GM10248 (cell line): ENCODE measurements around the gene YPEL1.
"Not testable (repeated sequence)": the region's sequence is repeated elsewhere in the genome, so short reads cannot be mapped to it uniquely, and the experiment has no call there.

Experiments
- CTCF ChIA-PET: fragments of 300-600 bp; sonication (Branson Sonifier 250); formaldehyde crosslinking; extraction: SDS; loops from one replicate; lab custom pipeline; 2021; ENCODE audit warnings: antibody characterized with exemption; lab: Yijun Ruan, JAX
- POLR2A ChIA-PET: fragments of 350-650 bp; sonication (Branson Sonifier 250); formaldehyde crosslinking; extraction: SDS; loops from one replicate; lab custom pipeline; 2020; ENCODE audit warnings: antibody characterized with exemption; lab: Yijun Ruan, JAX
- DNase-seq: peaks from one replicate; pipeline ENCODE4 v3.0.0; 2012; ENCODE audit errors: extremely low spot score
- CTCF ChIP-seq: IDR thresholded peaks from 2 replicates; pipeline ENCODE4 v1.5.1; 2012; ENCODE audit warnings: mild to moderate bottlenecking, low read depth; ENCODE audit errors: extremely low read depth, missing control alignments, control extremely low read depth

Gene YPEL1

GRCh38 chr22:21725956-21726649, 9.5 kb downstream of the YPEL1 start:
- DNase-seq = no peak
- CTCF ChIA-PET = interaction anchor here (0.9 to 2.1 kb wide), 3 partner anchors 13 to 15 kb away, joined by 3 to 8 read pairs (median 5); no protein-coding TSS in a partner anchor
- TF ChIP-seq CTCF = no peak
- POLR2A ChIA-PET = no interaction called here

- CTCF ChIA-PET = interaction anchor here (1.5 to 2.1 kb wide), 2 partner anchors 12 to 213 kb away, joined by 5 to 8 read pairs; no protein-coding TSS in a partner anchor
- not testable (repeated sequence) for DNase-seq
- POLR2A ChIA-PET = interaction anchor here (0.7 kb wide), 1 partner anchor 34 kb away, joined by 4 read pairs; no protein-coding TSS in a partner anchor
Observed at GRCh38 chr22:21724496-21724895, 11.1 kb downstream of the YPEL1 start.

- DNase-seq, CTCF ChIA-PET: not testable (repeated sequence)
- POLR2A ChIA-PET = interaction anchor here (0.6 kb wide), 1 partner anchor 41 kb away, joined by 4 read pairs; no protein-coding TSS in a partner anchor
Observed at GRCh38 chr22:21721195-21721852, 14.3 kb downstream of the YPEL1 start.

- not testable (repeated sequence) for DNase-seq
- ChIA-PET POLR2A (interaction anchor here (0.6 kb wide), 1 partner anchor 42 kb away, joined by 4 read pairs; no protein-coding TSS in a partner anchor), CTCF (interaction anchor here (2.1 kb wide), 1 partner anchor 9 kb away, joined by 6 read pairs; no protein-coding TSS in a partner anchor)
Observed at GRCh38 chr22:21720191-21720859, 15.3 kb downstream of the YPEL1 start.

GRCh38 chr22:21719024-21719423, 16.6 kb downstream of the YPEL1 start:
- CTCF ChIA-PET = interaction anchor here (1.1 to 2.8 kb wide), 4 partner anchors 8 to 219 kb away, joined by 3 to 10 read pairs (median 5); no protein-coding TSS in a partner anchor
- POLR2A ChIA-PET = no interaction called here
- TF ChIP-seq CTCF = no peak
- no peak for DNase-seq

- ChIA-PET CTCF (interaction anchor here (1.1 to 2.8 kb wide), 3 partner anchors 9 to 219 kb away, joined by 3 to 10 read pairs (median 4); no protein-coding TSS in a partner anchor), POLR2A (no interaction called here)
- no peak for TF ChIP-seq CTCF
Observed at GRCh38 chr22:21718499-21718898, 17.1 kb downstream of the YPEL1 start.

GRCh38 chr22:21716395-21717122, 19.0 kb downstream of the YPEL1 start:
- POLR2A ChIA-PET, CTCF ChIA-PET, DNase-seq: not testable (repeated sequence)

More at GRCh38 chr22:21718499-21718898, 17.1 kb downstream of the YPEL1 start:
- no peak for DNase-seq

- POLR2A ChIA-PET = no interaction called here
- CTCF ChIA-PET = interaction anchor here (1.0 to 1.2 kb wide), 2 partner anchors 223 to 238 kb away, joined by 3 to 4 read pairs; partner anchors contain the start of gene PPM1F
- DNase-seq = no peak
- no peak for TF ChIP-seq CTCF
Observed at GRCh38 chr22:21714786-21715185, 20.8 kb downstream of the YPEL1 start.
